HepG2 (cell line): ENCODE measurements around the gene CACTIN. TPM values are rescaled to one million over a fixed set of nuclear protein-coding genes. Genes with fewer than 3 reads are reported as not detected.

ENCODE experiments used
- ARHGAP35 ChIP-seq: sonication (generic); formaldehyde crosslinking; IDR thresholded peaks from 2 replicates; pipeline ENCODE4 v1.9.0; 2022; ENCODE audit warnings: mild to moderate bottlenecking, inconsistent platforms, moderate library complexity, missing genetic modification reagents, borderline replicate concordance
- HNF4A ChIP-seq: sonication (generic); formaldehyde crosslinking; IDR thresholded peaks from 2 replicates; pipeline ENCODE4 v1.4.0; 2020; ENCODE audit warnings: missing genetic modification reagents
- HNRNPUL1 ChIP-seq: fragments of 200-400 bp; formaldehyde crosslinking; IDR thresholded peaks from 2 replicates; pipeline ENCODE4 v1.6.1; 2017; ENCODE audit warnings: low read depth, mild to moderate bottlenecking, low read length, moderate library complexity
- MEIS2 ChIP-seq: sonication (generic); formaldehyde crosslinking; IDR thresholded peaks from 2 replicates; pipeline ENCODE4 v1.9.0; 2021; ENCODE audit warnings: mild to moderate bottlenecking, missing genetic modification reagents
- NAIF1 ChIP-seq: sonication (generic); formaldehyde crosslinking; IDR thresholded peaks from 2 replicates; pipeline ENCODE4 v1.5.0; 2020; ENCODE audit warnings: mild to moderate bottlenecking, missing genetic modification reagents, borderline replicate concordance
- NBN ChIP-seq: fragments of 450-650 bp; conservative IDR thresholded peaks from 2 replicates; pipeline ENCODE4 v1.6.1; 2017
- NFIB ChIP-seq: sonication (generic); formaldehyde crosslinking; IDR thresholded peaks from 2 replicates; pipeline ENCODE4 v1.9.0; 2021; ENCODE audit warnings: missing genetic modification reagents, mild to moderate bottlenecking, borderline replicate concordance
- PCBP1 ChIP-seq: fragments of 200-400 bp; formaldehyde crosslinking; IDR thresholded peaks from 2 replicates; pipeline ENCODE4 v1.6.1; 2017; ENCODE audit warnings: mild to moderate bottlenecking, low read depth, low read length, borderline replicate concordance
- TBP ChIP-seq: sonication (generic); formaldehyde crosslinking; IDR thresholded peaks from 2 replicates; pipeline ENCODE4 v1.5.0; 2020; ENCODE audit warnings: missing genetic modification reagents
- ZNF432 ChIP-seq: sonication (generic); formaldehyde crosslinking; IDR thresholded peaks from 2 replicates; pipeline ENCODE4 v1.5.0; 2020; ENCODE audit warnings: missing genetic modification reagents, mild to moderate bottlenecking, borderline replicate concordance
- ZNF607 ChIP-seq: sonication (generic); formaldehyde crosslinking; IDR thresholded peaks from 2 replicates; pipeline ENCODE4 v1.5.1; 2020; ENCODE audit warnings: missing genetic modification reagents, mild to moderate bottlenecking, borderline replicate concordance
- ZNF629 ChIP-seq: sonication (generic); formaldehyde crosslinking; conservative IDR thresholded peaks from 2 replicates; pipeline ENCODE4 v1.5.0; 2020; ENCODE audit warnings: missing genetic modification reagents
- ZNF772 ChIP-seq: sonication (generic); formaldehyde crosslinking; IDR thresholded peaks from 2 replicates; pipeline ENCODE4 v1.5.0; 2020; ENCODE audit warnings: mild to moderate bottlenecking, missing genetic modification reagents
- ZNF792 ChIP-seq: IDR thresholded peaks from 2 replicates; pipeline ENCODE4 v1.6.1; 2016
- ZSCAN25 ChIP-seq: sonication (generic); formaldehyde crosslinking; IDR thresholded peaks from 2 replicates; pipeline ENCODE4 v1.8.0; 2022; ENCODE audit warnings: mild to moderate bottlenecking, missing genetic modification reagents
- polyA plus RNA-seq, 8 experiments: library from polyadenylated mRNA; depleted of rRNA in 3 of 8; stranded (reverse) in 7 of 8; unstranded in 1 of 8; fragments of >200 nt; fragmentation: Illumina TruSeq in 4 of 8; extraction: Trizol in 4 of 8; gene quantifications; 2 replicates each; pipeline versions ENCODE4 v1.2.1 to v1.2.3, GENCODE V29; 2011 to 2016; ENCODE audit warnings: low read depth in 4 of 8, missing spikeins in 1 of 8, mixed read lengths in 1 of 8; ENCODE audit not compliant: insufficient read depth in 1 of 8
- total RNA-seq, 5 experiments: library from RNA; depleted of rRNA; stranded (reverse); fragments of >200 nt; fragmentation: Illumina TruSeq; extraction: Trizol; gene quantifications; 2 replicates each; pipeline ENCODE4 v1.2.3, GENCODE V29; 2016; ENCODE audit warnings: low read depth in 1 of 5
- TF ChIP-seq, protein P1 (sequence below): sonication (generic); formaldehyde crosslinking; IDR thresholded peaks from 2 replicates; pipeline ENCODE4 v1.4.0; 2020; ENCODE audit warnings: missing genetic modification reagents
- TF ChIP-seq, protein P2 (sequence below): sonication (generic); formaldehyde crosslinking; IDR thresholded peaks from 2 replicates; pipeline ENCODE4 v1.5.1; 2020; ENCODE audit warnings: missing genetic modification reagents, mild to moderate bottlenecking, borderline replicate concordance

Gene CACTIN
- total and polyA plus RNA-seq, 2 of the 13 experiments (the other 11 are each of a cell fraction or from before 2014, with no cell fraction given), result 10.0 to 16.6 TPM

DNA sequence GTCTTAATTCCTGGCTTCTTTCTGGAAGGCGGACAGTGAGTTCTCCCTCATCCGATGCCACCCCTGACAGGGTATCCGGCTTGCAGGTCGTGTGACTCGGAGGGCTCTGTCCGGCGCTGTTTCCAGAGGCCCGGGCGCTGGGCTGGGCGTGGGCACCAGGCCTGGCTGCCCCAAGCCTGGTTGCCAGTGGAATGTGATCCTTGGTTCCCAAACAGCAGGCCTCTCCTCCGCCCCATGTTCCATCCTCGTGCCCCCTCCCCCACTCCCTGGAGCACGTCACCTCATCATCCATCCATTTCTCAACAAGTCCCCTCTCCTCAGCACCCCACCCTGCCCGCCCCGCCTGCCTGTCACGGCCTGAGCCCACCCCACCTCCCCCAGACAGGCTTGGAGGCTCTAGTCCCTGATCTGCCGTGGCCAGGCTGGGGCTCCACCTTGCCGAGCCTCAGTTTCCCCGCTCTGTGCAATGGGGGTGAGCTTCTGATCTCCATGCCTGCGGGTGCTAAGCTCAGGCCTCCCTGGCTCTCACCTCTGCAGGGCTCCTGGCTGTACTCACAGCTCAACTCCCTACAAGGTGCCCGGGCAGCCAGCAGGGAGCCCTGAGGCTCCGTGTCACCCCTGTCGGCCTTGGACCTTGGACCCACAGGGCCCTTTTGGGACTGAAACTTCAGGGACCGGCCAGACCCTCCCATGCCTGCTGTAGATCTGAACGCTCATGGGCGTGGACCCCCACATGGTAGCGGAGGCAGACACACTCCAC, 22.2 kb downstream of the CACTIN start (continued):
- TF ChIP-seq, protein P1, sequence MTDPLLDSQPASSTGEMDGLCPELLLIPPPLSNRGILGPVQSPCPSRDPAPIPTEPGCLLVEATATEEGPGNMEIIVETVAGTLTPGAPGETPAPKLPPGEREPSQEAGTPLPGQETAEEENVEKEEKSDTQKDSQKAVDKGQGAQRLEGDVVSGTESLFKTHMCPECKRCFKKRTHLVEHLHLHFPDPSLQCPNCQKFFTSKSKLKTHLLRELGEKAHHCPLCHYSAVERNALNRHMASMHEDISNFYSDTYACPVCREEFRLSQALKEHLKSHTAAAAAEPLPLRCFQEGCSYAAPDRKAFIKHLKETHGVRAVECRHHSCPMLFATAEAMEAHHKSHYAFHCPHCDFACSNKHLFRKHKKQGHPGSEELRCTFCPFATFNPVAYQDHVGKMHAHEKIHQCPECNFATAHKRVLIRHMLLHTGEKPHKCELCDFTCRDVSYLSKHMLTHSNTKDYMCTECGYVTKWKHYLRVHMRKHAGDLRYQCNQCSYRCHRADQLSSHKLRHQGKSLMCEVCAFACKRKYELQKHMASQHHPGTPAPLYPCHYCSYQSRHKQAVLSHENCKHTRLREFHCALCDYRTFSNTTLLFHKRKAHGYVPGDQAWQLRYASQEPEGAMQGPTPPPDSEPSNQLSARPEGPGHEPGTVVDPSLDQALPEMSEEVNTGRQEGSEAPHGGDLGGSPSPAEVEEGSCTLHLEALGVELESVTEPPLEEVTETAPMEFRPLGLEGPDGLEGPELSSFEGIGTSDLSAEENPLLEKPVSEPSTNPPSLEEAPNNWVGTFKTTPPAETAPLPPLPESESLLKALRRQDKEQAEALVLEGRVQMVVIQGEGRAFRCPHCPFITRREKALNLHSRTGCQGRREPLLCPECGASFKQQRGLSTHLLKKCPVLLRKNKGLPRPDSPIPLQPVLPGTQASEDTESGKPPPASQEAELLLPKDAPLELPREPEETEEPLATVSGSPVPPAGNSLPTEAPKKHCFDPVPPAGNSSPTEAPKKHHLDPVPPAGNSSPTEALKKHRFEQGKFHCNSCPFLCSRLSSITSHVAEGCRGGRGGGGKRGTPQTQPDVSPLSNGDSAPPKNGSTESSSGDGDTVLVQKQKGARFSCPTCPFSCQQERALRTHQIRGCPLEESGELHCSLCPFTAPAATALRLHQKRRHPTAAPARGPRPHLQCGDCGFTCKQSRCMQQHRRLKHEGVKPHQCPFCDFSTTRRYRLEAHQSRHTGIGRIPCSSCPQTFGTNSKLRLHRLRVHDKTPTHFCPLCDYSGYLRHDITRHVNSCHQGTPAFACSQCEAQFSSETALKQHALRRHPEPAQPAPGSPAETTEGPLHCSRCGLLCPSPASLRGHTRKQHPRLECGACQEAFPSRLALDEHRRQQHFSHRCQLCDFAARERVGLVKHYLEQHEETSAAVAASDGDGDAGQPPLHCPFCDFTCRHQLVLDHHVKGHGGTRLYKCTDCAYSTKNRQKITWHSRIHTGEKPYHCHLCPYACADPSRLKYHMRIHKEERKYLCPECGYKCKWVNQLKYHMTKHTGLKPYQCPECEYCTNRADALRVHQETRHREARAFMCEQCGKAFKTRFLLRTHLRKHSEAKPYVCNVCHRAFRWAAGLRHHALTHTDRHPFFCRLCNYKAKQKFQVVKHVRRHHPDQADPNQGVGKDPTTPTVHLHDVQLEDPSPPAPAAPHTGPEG (CRISPR knock-in tag), result no peak
- TF ChIP-seq ZNF432 (CRISPR knock-in tag) (no peak), NFIB (CRISPR knock-in tag) (no peak), TBP (CRISPR knock-in tag) (no peak), MEIS2 (CRISPR knock-in tag) (no peak), ZNF772 (CRISPR knock-in tag) (no peak), ARHGAP35 (CRISPR knock-in tag) (no peak), PCBP1 (no peak), ZSCAN25 (CRISPR knock-in tag) (peak; percentile 54; the same call in 1 of the 2 replicates), ZNF607 (CRISPR knock-in tag) (no peak), HNF4A (peak; percentile 60), ZNF629 (0 out of 2 replicates have a peak, but pooled peaks have one; percentile 33), ZNF792 (no peak), NBN (no peak), HNRNPUL1 (no peak), NAIF1 (CRISPR knock-in tag) (no peak)
- TF ChIP-seq, protein P2, sequence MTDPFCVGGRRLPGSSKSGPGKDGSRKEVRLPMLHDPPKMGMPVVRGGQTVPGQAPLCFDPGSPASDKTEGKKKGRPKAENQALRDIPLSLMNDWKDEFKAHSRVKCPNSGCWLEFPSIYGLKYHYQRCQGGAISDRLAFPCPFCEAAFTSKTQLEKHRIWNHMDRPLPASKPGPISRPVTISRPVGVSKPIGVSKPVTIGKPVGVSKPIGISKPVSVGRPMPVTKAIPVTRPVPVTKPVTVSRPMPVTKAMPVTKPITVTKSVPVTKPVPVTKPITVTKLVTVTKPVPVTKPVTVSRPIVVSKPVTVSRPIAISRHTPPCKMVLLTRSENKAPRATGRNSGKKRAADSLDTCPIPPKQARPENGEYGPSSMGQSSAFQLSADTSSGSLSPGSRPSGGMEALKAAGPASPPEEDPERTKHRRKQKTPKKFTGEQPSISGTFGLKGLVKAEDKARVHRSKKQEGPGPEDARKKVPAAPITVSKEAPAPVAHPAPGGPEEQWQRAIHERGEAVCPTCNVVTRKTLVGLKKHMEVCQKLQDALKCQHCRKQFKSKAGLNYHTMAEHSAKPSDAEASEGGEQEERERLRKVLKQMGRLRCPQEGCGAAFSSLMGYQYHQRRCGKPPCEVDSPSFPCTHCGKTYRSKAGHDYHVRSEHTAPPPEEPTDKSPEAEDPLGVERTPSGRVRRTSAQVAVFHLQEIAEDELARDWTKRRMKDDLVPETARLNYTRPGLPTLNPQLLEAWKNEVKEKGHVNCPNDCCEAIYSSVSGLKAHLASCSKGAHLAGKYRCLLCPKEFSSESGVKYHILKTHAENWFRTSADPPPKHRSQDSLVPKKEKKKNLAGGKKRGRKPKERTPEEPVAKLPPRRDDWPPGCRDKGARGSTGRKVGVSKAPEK (CRISPR knock-in tag), result no peak
